HG03135 (cell line): ENCODE data around the gene TEX2.
A peak's percentile ranks its signal among the peaks of the same experiment; 100 is the strongest.

Experiments
- ATAC-seq: cut with Tn5 transposase; IDR thresholded peaks from one replicate; pipeline ENCODE4 v1.9.1; 2021; ENCODE audit warnings: mild to moderate bottlenecking, moderate library complexity; ENCODE audit not compliant: unreplicated experiment

TEX2 gene

GRCh38 chr17:64269687-64270649 lies 6.9 kb upstream of the TEX2 start:
- ATAC-seq = no peak

GRCh38 chr17:64264891-64265290 lies 1.8 kb upstream of the TEX2 start:
- ATAC-seq = no peak

- peak; percentile 33 for ATAC-seq
Observed at GRCh38 chr17:64262198-64262999, 661 bp downstream of the TEX2 start.

GRCh38 chr17:64261417-64262145 lies 1.5 kb downstream of the TEX2 start:
- ATAC-seq = no peak

- no peak for ATAC-seq
Observed at GRCh38 chr17:64260886-64261285, 2.2 kb downstream of the TEX2 start.

GRCh38 chr17:64259922-64260321 lies 3.1 kb downstream of the TEX2 start:
- no peak for ATAC-seq

GRCh38 chr17:64259426-64259825 lies 3.6 kb downstream of the TEX2 start:
- no peak for ATAC-seq

GRCh38 chr17:64256913-64257807 lies 5.9 kb downstream of the TEX2 start:
- ATAC-seq = no peak

- no peak for ATAC-seq
Observed at GRCh38 chr17:64255764-64256163, 7.3 kb downstream of the TEX2 start.

- ATAC-seq = no peak
Observed at GRCh38 chr17:64254755-64255154, 8.3 kb downstream of the TEX2 start.

- ATAC-seq = no peak
Observed at GRCh38 chr17:64253470-64253869, 9.6 kb downstream of the TEX2 start.

- no peak for ATAC-seq
Observed at GRCh38 chr17:64252831-64253230, 10.2 kb downstream of the TEX2 start.

GRCh38 chr17:64250233-64250835 lies 12.7 kb downstream of the TEX2 start:
- ATAC-seq = no peak

GRCh38 chr17:64247836-64248235 lies 15.2 kb downstream of the TEX2 start:
- no peak for ATAC-seq

GRCh38 chr17:64245218-64246145 lies 17.6 kb downstream of the TEX2 start:
- no peak for ATAC-seq

GRCh38 chr17:64244165-64244564 lies 18.9 kb downstream of the TEX2 start:
- ATAC-seq = no peak

GRCh38 chr17:64243340-64243739 lies 19.7 kb downstream of the TEX2 start:
- no peak for ATAC-seq

GRCh38 chr17:64242633-64243032 lies 20.4 kb downstream of the TEX2 start:
- ATAC-seq = no peak
